GM19452 (cell line): ENCODE measurements around the gene ZNF217.
"Not testable (repeated sequence)": the region's sequence is repeated elsewhere in the genome, so short reads cannot be mapped to it uniquely, and the experiment has no call there.

ENCODE experiments used
- ATAC-seq: cut with Tn5 transposase; IDR thresholded peaks from one replicate; pipeline ENCODE4 v1.9.1; 2021; ENCODE audit not compliant: unreplicated experiment

ZNF217 gene

GRCh38 chr20:53598140-53599043, 4.8 kb upstream of the ZNF217 start:
- ATAC-seq = no peak

- ATAC-seq = no peak
Measured at GRCh38 chr20:53597521-53598120, 4.0 kb upstream of the ZNF217 start.

- no peak for ATAC-seq
Measured at GRCh38 chr20:53597030-53597482, 3.4 kb upstream of the ZNF217 start.

GRCh38 chr20:53596189-53597001, 2.8 kb upstream of the ZNF217 start:
- not testable (repeated sequence) for ATAC-seq

- ATAC-seq = not testable (repeated sequence)
Measured at GRCh38 chr20:53595742-53596141, 2.1 kb upstream of the ZNF217 start.

GRCh38 chr20:53595018-53595378, 1.4 kb upstream of the ZNF217 start:
- no peak for ATAC-seq

GRCh38 chr20:53594068-53595017, 704 bp upstream of the ZNF217 start:
- ATAC-seq = peak; percentile 55

GRCh38 chr20:53592992-53593465, 610 bp downstream of the ZNF217 start:
- ATAC-seq = no peak

- ATAC-seq = peak; percentile 28
Measured at GRCh38 chr20:53592454-53592991, 1.1 kb downstream of the ZNF217 start.

GRCh38 chr20:53591941-53592441, 1.6 kb downstream of the ZNF217 start:
- ATAC-seq = not testable (repeated sequence)

GRCh38 chr20:53591206-53591741, 2.4 kb downstream of the ZNF217 start:
- ATAC-seq = not testable (repeated sequence)

- not testable (repeated sequence) for ATAC-seq
Measured at GRCh38 chr20:53590608-53591007, 3.0 kb downstream of the ZNF217 start.

- ATAC-seq = not testable (repeated sequence)
Measured at GRCh38 chr20:53590122-53590521, 3.5 kb downstream of the ZNF217 start.

GRCh38 chr20:53589321-53590065, 4.1 kb downstream of the ZNF217 start:
- ATAC-seq = not testable (repeated sequence)

GRCh38 chr20:53587157-53587703, 6.4 kb downstream of the ZNF217 start:
- ATAC-seq = not testable (repeated sequence)

- no peak for ATAC-seq
Measured at GRCh38 chr20:53586640-53587039, 7.0 kb downstream of the ZNF217 start.

- ATAC-seq = not testable (repeated sequence)
Measured at GRCh38 chr20:53585910-53586309, 7.7 kb downstream of the ZNF217 start.

- not testable (repeated sequence) for ATAC-seq
Measured at GRCh38 chr20:53585004-53585569, 8.6 kb downstream of the ZNF217 start.
